GM18499 (cell line): ENCODE measurements around the gene NUDC.
"Not testable (repeated sequence)": the region's sequence is repeated elsewhere in the genome, so short reads cannot be mapped to it uniquely, and the experiment has no call there.

Experiments used
- ATAC-seq: cut with Tn5 transposase; IDR thresholded peaks from one replicate; pipeline ENCODE4 v1.9.1; 2021; ENCODE audit warnings: moderate number of reproducible peaks; ENCODE audit not compliant: insufficient read depth, unreplicated experiment

Gene NUDC

DNA sequence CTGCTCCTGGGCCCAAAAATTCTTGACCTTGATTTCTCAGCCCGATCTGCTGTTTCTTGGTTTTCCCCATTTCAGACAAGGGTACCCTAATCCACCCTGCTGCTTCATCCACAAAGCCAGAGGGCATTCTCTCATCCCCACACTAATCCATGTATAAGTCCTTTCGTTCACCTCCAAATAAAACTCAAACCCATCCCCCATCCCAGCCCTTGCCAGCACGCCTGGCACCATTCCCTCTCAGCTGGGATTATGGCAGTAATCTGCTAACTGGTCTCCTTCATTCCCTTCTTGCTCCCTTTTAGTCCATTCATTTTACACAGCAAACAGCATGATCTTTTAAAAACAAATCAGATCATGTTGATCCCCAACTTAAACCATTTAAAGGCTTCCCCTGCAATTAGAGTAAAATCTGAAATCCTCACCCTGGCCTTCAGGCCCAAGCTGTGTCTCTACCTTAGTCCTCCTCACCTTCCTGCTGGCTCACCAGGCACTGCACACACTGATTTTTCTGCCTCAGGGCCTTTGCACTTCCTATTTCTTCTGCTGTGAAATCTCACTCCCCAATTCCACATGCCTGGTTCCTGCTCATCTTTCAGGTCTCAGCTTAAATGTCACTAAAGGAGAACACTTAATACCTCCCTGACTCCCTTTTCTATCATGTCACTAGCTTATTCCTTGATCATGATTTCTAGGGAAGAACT is 59.8 kb downstream of the NUDC start:
- no peak for ATAC-seq

DNA sequence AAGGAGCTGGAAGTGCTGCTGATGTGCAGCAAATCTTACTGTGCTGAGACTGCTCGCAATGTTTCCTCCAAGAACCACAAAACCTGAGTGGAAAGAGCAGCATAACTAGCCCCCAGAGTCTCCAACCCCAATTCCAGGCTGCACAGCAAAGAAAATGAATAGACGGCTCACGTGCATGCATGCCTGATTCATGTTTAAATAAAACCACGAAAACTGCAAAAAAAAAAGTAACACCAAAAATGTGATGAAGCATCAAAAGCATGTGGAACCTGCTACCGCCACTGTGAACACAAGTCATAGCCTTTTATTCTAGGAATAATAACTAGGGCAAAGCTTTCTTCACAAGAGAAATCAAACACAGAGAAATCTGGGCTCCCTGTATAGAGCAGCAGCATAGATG is 62.3 kb downstream of the NUDC start:
- ATAC-seq: no peak

DNA sequence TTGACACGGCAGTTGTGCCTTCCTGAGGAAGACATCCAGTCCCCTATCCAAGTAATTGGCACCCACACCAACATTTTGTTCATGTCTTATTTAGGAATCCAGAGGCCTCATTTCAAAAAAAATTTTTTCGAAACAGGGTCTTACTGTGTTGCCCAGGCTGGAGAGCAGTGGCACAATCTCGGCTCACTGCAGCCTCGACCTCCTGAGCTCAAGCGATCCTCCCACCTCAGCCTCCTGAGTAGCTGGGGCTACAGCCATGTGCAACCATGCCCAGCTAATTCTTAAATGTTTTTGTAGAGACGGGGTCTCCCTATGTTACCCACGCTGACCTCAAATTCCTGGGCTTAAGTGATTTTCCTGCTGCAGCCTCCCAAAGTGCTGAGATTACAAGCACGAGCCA is 62.7 kb downstream of the NUDC start:
- no peak for ATAC-seq

DNA sequence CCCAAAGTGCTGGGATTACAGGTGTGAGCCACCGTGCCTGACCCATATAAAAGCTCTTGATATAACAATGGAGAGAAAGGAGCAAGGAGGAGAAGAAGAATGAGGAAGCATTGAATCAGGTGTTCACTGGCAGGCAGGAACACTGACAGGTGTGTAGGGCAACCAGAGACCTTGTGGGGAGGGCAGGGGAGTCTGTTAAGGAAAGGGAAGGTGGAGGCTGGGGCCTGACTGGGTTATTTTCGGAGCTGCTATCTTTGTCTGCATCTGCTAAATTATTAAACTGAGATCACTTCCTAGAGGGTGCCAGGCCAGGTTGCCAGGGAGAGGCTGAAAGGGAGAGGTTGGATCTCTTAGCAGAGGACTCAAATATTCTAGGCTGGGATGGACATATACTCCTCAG is 65.1 kb downstream of the NUDC start:
- ATAC-seq: no peak

DNA sequence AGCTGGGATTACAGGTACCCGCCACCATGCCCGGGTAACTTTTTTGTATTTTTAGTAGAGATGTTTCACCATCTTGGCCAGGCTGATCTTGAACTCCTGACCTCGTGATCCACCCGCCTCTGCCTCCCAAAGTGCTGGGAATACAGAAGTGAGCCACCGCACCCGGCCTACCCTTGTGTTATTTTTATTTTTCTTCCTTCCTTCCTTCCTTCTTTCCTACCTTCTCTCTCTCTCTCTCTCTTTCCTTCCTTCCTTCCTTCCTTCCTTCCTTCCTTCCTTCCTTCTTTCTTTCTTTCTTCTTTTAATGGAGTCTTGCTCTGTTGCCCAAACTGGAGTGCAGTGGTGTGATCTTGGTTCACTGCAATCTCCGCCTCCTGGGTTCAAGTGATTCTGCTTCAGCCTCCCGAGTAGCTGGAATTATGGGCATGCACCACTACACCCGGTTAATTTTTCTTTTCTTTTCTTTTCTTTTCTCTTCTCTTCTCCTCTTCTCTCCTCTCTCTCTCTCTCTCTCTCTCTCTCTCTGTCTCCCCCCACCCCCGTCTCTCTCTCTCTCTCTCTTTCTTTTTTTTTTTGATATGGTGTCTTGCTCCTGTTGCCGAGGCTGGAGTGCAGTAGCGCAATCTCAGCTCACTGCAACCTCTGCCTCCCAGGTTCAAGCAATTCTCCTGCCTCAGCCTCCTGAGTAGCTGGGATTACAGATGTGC is 68.0 kb downstream of the NUDC start:
- not testable (repeated sequence) for ATAC-seq

DNA sequence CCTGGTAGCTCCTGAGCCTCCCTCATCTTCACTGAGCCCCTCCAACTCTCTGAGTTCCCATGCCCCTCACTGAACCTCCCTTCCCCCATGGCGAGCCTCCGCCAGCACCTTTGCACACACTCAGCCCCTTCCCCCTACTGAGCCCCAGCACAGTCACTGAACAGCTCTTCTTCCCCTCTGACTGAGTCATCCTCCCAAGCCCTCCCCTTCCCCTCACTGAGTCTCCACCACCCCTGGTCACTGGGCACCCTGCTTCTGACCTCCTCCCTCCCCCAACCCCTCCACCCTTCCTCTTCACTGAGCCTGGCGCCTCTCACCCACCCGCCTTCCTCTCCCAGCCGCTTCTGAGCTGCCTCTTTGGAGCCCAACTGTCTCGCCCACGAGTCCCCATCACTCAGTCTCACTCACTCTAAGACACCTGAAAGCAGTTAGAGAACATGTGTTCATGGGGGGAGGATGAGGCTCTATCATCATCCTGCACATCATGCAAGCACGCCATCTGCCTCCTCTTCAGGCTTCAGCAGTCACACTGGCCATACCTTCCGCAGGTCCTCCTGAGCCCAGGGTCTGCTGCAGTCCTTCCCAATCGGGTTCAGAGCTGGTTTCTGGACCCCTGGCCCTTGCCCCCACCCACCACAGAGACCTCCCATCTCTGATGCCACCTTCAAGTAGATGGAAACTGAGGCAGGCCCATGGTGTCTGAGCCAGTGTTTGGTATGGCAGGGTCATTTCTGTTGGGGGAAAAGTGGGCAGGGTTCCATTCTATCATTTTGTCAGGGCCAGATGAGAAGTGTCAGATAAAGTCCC is 70.0 kb downstream of the NUDC start:
- no peak for ATAC-seq

DNA sequence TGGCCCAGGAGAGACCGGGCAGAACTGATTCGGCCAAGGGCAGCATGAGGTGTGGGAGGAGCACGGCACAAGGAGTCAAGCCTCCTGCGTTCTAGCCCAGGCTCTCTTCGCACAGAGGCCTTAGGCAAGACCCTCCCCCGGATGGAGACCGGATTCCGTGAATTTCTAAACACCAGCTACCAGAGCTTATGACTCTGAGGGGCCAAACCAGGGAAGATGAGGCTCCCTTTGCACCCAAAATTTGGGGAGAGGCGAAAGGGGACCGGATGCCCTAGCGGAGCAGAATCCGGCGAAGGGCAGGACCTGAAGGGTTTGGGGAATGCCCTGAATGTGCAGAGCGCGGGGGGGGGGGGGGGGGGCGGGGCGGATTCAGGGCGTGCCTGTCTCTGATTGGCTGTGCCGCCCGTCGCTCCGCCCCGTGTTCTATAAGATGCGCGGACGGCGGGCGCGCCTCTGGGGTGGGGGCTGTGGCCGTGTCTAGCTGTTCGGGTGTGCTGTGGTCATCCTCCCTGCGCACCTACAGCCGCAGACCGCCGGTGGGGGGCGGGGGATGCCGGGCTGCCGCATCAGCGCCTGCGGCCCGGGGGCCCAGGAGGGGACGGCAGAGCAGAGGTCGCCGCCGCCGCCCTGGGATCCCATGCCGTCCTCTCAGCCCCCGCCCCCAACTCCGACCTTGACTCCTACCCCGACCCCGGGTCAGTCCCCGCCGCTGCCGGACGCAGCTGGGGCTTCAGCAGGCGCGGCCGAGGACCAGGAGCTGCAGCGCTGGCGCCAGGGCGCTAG is 71.9 kb downstream of the NUDC start, which contains the start of gene TRNP1:
Gene TRNP1, plus strand, starts transcription at position 456 of the 783 bp plus-strand sequence. Its CDS starts 95 bp downstream, at position 551.
- no peak for ATAC-seq

DNA sequence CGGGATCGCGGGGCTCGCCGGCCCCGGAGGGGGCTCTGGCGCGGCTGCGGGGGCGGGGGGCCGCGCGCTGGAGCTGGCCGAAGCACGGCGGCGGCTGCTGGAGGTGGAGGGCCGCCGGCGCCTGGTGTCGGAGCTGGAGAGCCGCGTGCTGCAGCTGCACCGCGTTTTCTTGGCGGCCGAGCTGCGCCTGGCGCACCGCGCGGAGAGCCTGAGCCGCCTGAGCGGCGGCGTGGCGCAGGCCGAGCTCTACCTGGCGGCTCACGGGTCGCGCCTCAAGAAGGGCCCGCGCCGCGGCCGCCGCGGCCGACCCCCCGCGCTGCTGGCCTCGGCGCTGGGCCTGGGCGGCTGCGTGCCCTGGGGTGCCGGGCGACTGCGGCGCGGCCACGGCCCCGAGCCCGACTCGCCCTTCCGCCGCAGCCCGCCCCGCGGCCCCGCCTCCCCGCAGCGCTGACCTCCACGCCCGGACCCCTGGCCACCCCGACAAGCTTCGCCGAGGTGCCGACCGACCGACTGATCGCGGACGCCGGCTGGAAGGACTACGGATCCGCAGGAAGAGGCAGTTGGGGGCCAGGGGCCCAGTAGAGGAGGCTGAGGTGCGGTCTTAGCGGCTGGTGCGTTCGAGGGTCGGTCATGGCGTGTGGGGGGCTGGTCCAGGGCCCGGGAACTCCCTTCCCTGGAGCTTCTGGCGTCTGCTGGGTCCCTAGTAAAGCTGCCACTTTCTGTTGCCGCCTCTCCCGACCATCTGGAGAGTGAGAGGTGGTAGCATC is 72.7 kb downstream of the NUDC start:
- no peak for ATAC-seq

DNA sequence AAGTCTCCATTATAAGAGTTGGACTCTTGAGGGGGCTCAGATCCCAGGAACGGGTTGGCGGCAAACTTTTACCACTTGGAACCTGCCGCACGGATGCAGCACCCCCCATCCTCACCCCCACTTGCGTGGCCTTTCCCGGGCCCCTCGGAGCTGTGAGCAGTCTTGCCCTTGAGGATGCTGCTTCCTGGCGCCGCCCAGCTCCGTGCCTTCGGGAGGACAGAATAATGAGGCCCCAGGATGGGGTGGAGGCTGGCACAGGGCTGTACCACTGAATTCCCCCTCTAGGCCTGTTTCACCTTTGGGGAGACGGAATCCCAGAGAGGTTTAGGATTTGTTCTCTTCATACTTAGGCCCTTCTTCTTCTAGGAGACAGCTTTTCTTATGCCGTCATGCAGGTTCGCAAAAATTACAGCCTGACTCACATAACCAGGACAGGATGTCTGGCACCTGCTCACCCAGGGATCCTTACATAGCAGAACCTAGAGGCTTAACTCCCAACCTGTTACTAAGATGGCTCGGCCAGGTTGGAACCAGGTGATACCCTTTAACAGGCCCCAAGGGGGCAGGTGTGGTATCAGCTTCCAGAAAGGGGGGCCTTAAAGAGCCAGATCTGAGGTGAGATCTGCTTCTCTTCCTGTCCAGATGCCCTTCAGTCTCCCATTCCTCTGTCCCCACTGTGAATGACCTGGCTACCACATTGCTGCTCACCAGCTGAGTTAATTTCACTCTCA is 73.4 kb downstream of the NUDC start:
- ATAC-seq: no peak

DNA sequence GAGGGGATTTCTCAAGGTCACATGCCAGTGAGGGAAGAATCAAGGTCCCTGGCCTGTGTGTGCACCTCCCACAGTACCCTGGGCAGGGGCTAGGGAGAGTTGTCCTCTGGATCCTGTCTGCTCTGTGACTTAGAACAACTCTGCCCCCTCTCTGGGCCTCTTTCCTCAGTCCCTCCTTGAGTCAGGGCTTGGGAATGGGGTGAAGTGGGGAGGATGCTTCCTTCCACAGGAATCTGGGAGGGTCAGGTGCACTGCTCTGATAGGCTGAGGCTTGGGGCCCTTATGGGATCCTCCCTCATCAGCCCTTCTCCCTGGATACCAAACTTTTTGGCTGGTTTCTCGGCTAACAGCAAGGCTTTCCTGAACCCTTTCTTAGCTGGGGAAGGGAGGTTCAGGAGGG is 74.5 kb downstream of the NUDC start:
- ATAC-seq: no peak
